ENCODE measurements around the gene AKR1C2.
"Not testable (repeated sequence)": the region's sequence is repeated elsewhere in the genome, so short reads cannot be mapped to it uniquely, and the experiment has no call there.

The AKR1C2 gene

DNA sequence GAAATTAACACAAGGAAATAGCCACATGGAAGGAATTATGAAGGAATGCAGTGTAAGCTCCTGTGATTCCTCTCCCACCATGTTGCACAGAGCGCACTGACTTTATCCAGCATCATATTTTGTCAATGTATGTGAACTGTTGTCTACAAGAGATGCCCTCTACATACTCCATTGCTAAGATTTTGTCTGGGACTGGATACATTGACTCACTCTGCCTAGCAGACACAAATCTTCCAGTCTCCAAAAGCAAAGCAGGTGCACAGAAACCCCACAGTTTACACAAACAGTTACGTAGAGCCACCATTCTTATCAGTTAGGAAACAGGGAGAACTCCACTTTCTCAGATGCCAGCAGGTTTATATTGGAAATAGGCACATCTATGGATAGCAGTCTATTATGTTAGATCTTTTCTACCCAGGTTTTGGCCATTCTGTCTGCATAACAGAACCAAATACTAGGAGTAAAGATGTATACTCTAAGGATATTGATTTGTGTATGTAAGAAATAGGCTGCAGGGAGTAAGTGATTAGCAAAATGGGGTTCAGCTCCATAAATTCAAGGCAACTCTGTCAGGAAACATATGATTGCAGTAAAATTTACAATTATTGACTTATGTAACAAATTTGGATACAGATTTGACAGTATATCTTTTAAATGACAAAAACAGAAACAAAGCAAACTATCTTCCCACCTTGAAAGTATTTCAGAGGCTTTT, 1.5 kb downstream of the AKR1C2 start:
- Histone ChIP-seq H3K27me3 (ENCODE audit: insufficient read depth, insufficient read length) (no peaks in the 10 kb centered on the region), H3K36me3 (ENCODE audit: insufficient read depth, insufficient read length, low read length) (no peaks in the 10 kb centered on the region), H3K4me3 (ENCODE audit: insufficient read length, low read depth) (no peak overlapping the region), H3K4me1 (ENCODE audit: insufficient read depth, insufficient read length) (no peaks in the 10 kb centered on the region), H3K9ac (ENCODE audit: insufficient read length, low read depth) (no peak overlapping the region), H3K9me3 (ENCODE audit: insufficient read depth, low read length) (no peaks in the 10 kb centered on the region)
- DNase-seq (ENCODE audit: low read depth, low spot score), result no peak
- TF ChIP-seq ZNF274 (IDR thresholded peaks at IDR 0.05; ENCODE audit: low read depth, low read length) (no peak), YY1 (IDR thresholded peaks at IDR 0.05; ENCODE audit: insufficient read depth, insufficient read length) (no peak), SUZ12 (IDR thresholded peaks at IDR 0.05; ENCODE audit: extremely low read depth, insufficient read depth, insufficient read length) (no peak)

DNA sequence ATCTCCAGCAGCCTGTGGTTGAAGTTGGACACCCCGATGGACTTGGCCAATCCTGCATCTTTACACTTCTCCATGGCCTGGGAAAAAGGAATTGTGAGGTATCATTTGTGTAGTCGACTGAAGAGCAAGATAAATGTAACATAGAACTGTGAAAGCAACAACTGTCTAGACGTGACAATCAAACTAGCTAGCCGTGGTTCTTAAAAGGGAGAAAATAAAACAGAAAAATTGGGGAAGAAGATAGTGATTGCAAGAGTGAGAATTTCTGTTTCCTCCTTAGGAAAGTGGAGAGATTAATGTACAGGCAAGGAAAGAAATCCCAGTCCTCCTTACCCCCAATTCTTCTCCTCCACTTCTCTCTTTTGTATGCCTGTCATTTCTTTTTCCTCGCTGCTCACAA, 5.0 kb downstream of the AKR1C2 start:
- H3K9me3 ChIP-seq (ENCODE audit: insufficient read depth, low read length), result no peaks in the 10 kb centered on the region

DNA sequence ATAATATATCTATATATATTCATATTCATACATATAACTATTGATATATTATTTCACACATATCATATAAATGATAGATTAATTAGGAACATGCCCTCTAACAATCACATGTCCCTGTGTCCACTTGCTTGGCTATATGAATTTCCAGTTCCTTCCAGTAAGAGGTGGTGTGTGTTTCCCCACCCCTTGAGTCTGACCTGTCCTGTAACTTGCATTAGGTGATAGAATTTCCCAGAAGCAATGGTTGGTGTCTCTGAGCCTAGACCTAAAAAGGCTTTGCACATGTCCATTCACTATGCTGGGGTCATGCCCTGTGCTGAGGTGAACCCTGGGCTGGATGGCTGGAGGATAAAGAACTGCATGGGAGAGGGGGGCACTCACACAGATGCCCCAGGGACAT, 9.4 kb downstream of the AKR1C2 start:
- not testable (repeated sequence) for DNase-seq (ENCODE audit: low read depth, low spot score); H3K9ac ChIP-seq (ENCODE audit: insufficient read length, low read depth)

More for the DNA sequence above, 5.0 kb downstream of the AKR1C2 start:
- no peak for DNase-seq (ENCODE audit: low read depth, low spot score)
- no peaks in the 10 kb centered on the region for H3K27me3 ChIP-seq (ENCODE audit: insufficient read depth, insufficient read length)
- no peak overlapping the region for H3K9ac ChIP-seq (ENCODE audit: insufficient read length, low read depth)
- no peaks in the 10 kb centered on the region for H3K4me1 ChIP-seq (ENCODE audit: insufficient read depth, insufficient read length)
- H3K4me3 ChIP-seq (ENCODE audit: insufficient read length, low read depth), result no peak overlapping the region
- no peaks in the 10 kb centered on the region for H3K36me3 ChIP-seq (ENCODE audit: insufficient read depth, insufficient read length, low read length)
- TF ChIP-seq YY1 (IDR thresholded peaks at IDR 0.05; ENCODE audit: insufficient read depth, insufficient read length) (no peak), ZNF274 (IDR thresholded peaks at IDR 0.05; ENCODE audit: low read depth, low read length) (no peak), SUZ12 (IDR thresholded peaks at IDR 0.05; ENCODE audit: extremely low read depth, insufficient read depth, insufficient read length) (no peak)

DNA sequence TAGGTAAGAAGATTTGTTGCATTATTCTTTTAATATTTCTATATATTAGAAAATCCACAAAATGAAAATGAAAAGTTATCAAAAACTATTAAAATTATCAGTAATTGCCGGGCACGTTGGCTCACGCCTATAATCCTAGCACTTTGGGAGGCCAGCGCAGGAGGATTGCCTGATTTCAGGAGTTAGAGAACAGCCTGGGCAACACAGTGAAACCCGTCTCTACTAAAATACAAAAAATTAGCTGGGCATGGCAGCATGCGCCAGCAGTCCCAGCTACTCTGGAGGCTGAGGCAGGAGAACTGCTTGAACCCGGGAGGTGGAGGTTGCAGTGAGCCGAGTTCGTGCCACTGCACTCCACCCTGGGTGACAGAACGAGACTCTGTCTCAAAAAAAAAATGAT, 11.1 kb downstream of the AKR1C2 start:
- not testable (repeated sequence) for H3K9ac ChIP-seq (ENCODE audit: insufficient read length, low read depth); H3K36me3 ChIP-seq (ENCODE audit: insufficient read depth, insufficient read length, low read length); H3K4me1 ChIP-seq (ENCODE audit: insufficient read depth, insufficient read length); DNase-seq (ENCODE audit: low read depth, low spot score); H3K9me3 ChIP-seq (ENCODE audit: insufficient read depth, low read length); H3K27me3 ChIP-seq (ENCODE audit: insufficient read depth, insufficient read length); H3K4me3 ChIP-seq (ENCODE audit: insufficient read length, low read depth)

More for the DNA sequence above, 9.4 kb downstream of the AKR1C2 start:
- H3K36me3 ChIP-seq (ENCODE audit: insufficient read depth, insufficient read length, low read length); H3K4me1 ChIP-seq (ENCODE audit: insufficient read depth, insufficient read length); H3K27me3 ChIP-seq (ENCODE audit: insufficient read depth, insufficient read length); H3K4me3 ChIP-seq (ENCODE audit: insufficient read length, low read depth); H3K9me3 ChIP-seq (ENCODE audit: insufficient read depth, low read length): not testable (repeated sequence)

DNA sequence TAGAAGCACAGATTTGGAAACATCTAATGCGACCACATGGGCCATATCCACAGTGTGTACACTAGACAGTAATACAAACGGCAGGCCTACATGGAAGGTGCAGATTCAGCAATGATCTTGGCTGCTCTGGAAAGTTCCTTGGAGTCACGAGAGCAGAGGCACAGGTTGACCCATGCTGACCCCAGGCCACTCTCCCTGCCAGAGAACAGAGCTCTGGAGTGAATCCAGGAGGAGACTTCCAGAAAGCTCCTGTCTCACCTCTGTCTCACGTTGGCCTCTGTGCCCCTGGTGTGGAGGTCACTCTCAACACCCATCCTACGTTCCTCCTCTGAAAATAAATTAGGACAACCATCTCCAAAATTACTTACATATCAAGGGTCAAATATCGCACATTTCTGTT, 12.2 kb downstream of the AKR1C2 start:
- not testable (repeated sequence) for H3K9ac ChIP-seq (ENCODE audit: insufficient read length, low read depth); H3K4me1 ChIP-seq (ENCODE audit: insufficient read depth, insufficient read length); H3K27me3 ChIP-seq (ENCODE audit: insufficient read depth, insufficient read length); H3K9me3 ChIP-seq (ENCODE audit: insufficient read depth, low read length); H3K36me3 ChIP-seq (ENCODE audit: insufficient read depth, insufficient read length, low read length); DNase-seq (ENCODE audit: low read depth, low spot score); H3K4me3 ChIP-seq (ENCODE audit: insufficient read length, low read depth)

DNA sequence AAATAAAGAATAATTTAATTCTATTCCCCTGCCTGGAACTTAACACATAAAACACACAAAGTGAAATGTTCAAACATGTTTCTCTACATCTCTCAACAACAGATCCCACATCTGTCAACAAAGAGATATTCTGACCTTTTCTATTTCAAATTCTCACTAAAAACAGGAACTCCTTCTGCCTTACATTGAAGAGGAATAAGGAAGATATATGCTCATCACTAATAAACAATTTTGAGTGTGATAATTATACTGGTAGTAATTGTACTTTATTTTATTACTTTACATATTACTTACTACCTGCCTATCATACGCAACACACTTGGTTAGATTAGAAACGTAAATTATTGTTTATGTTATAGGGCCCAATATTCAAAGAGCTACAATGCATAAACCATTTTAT, 13.4 kb downstream of the AKR1C2 start:
- H3K4me3 ChIP-seq (ENCODE audit: insufficient read length, low read depth), result no peak overlapping the region

DNA sequence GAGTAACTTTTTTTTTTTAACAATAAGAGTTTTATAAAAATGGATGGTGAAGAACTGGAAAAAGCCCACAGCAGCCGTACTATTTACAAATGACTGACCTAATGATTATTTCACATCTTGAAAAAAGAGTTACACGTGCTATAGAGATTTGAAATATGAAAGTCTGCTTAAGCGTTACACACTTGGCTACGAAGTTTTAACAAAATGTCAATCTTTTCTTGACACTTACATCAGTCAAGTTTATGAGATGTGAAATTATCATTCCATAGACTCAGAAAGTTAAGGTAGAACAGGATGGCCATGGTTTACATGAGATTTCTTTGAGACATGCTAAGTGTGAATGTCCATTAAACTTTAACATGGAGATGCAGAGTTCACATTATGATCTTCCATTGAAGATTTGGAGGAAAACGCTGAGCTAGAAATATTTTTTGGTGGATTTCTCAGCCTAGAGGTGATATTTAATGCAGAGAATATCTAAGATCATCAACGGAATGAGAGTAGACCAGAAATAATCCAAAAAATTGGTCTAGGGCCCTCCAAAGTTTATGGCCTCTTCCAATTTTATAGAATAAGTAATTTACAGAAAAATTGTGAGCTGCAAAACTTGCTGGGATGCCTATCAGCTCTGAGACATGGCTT, 15.5 kb downstream of the AKR1C2 start:
- not testable (repeated sequence) for H3K27me3 ChIP-seq (ENCODE audit: insufficient read depth, insufficient read length); H3K36me3 ChIP-seq (ENCODE audit: insufficient read depth, insufficient read length, low read length); H3K9me3 ChIP-seq (ENCODE audit: insufficient read depth, low read length); H3K4me1 ChIP-seq (ENCODE audit: insufficient read depth, insufficient read length); H3K9ac ChIP-seq (ENCODE audit: insufficient read length, low read depth); H3K4me3 ChIP-seq (ENCODE audit: insufficient read length, low read depth); DNase-seq (ENCODE audit: low read depth, low spot score)

More for the DNA sequence above, 13.4 kb downstream of the AKR1C2 start:
- no peaks in the 10 kb centered on the region for H3K4me1 ChIP-seq (ENCODE audit: insufficient read depth, insufficient read length)
- no peaks in the 10 kb centered on the region for H3K27me3 ChIP-seq (ENCODE audit: insufficient read depth, insufficient read length)
- no peaks in the 10 kb centered on the region for H3K9me3 ChIP-seq (ENCODE audit: insufficient read depth, low read length)
- H3K9ac ChIP-seq (ENCODE audit: insufficient read length, low read depth), result no peak overlapping the region
- no peaks in the 10 kb centered on the region for H3K36me3 ChIP-seq (ENCODE audit: insufficient read depth, insufficient read length, low read length)
- TF ChIP-seq YY1 (IDR thresholded peaks at IDR 0.05; ENCODE audit: insufficient read depth, insufficient read length), result no peak
- DNase-seq (ENCODE audit: low read depth, low spot score), result no peak

DNA sequence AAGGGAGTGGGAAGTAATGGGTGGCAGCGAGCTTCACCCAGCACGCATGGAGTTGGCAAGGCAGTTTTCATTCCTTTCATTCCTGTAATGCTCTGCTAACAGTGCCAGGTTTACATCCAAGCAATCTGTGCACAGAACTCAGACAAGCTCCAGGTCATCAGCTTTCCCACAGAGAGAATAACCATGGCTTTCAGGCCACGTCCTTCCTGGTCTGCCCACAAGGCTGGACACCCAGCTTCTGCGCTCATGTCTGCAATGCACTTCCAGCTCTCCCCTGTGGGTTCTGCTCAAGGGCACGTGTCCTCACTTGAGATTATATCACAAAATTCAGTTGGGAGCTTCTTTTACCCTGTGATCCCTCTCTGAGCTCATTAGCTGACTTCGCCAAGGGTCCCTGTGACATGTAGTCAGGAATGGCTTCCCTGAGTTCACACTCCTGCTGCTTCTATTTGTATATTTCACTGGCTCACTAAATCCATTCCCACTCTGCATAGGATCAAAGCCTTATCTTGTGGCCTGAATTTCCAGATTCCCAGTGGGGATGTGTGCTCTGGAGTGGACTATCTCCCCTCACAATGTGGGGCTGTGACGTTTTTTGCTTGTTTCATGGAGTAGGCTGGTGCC, 18.6 kb downstream of the AKR1C2 start:
- no peaks in the 10 kb centered on the region for H3K36me3 ChIP-seq (ENCODE audit: insufficient read depth, insufficient read length, low read length)
- no peaks in the 10 kb centered on the region for H3K9me3 ChIP-seq (ENCODE audit: insufficient read depth, low read length)
- no peak for TF ChIP-seq SUZ12 (IDR thresholded peaks at IDR 0.05; ENCODE audit: extremely low read depth, insufficient read depth, insufficient read length)
- TF ChIP-seq ZNF274 (IDR thresholded peaks at IDR 0.05; ENCODE audit: low read depth, low read length), result no peak
- no peak for TF ChIP-seq YY1 (IDR thresholded peaks at IDR 0.05; ENCODE audit: insufficient read depth, insufficient read length)
- no peak overlapping the region for H3K4me3 ChIP-seq (ENCODE audit: insufficient read length, low read depth)
- DNase-seq (ENCODE audit: low read depth, low spot score), result no peak
- H3K27me3 ChIP-seq (ENCODE audit: insufficient read depth, insufficient read length), result no peaks in the 10 kb centered on the region
- no peak overlapping the region for H3K9ac ChIP-seq (ENCODE audit: insufficient read length, low read depth)
- H3K4me1 ChIP-seq (ENCODE audit: insufficient read depth, insufficient read length), result peaks cover 2% of the 10 kb centered on the region

All from NT2/D1 (cell line).